Activated CD4-positive, alpha-beta T cell treated with anti-CD3 and anti-CD28 coated beads for 1 hour (primary cell): Measurements from ENCODE around the gene NBEAL2.

Source experiments
- DNase-seq: peaks from one replicate; pipeline ENCODE4 v3.0.0-alpha.2; 2020

NBEAL2 gene, protein sequence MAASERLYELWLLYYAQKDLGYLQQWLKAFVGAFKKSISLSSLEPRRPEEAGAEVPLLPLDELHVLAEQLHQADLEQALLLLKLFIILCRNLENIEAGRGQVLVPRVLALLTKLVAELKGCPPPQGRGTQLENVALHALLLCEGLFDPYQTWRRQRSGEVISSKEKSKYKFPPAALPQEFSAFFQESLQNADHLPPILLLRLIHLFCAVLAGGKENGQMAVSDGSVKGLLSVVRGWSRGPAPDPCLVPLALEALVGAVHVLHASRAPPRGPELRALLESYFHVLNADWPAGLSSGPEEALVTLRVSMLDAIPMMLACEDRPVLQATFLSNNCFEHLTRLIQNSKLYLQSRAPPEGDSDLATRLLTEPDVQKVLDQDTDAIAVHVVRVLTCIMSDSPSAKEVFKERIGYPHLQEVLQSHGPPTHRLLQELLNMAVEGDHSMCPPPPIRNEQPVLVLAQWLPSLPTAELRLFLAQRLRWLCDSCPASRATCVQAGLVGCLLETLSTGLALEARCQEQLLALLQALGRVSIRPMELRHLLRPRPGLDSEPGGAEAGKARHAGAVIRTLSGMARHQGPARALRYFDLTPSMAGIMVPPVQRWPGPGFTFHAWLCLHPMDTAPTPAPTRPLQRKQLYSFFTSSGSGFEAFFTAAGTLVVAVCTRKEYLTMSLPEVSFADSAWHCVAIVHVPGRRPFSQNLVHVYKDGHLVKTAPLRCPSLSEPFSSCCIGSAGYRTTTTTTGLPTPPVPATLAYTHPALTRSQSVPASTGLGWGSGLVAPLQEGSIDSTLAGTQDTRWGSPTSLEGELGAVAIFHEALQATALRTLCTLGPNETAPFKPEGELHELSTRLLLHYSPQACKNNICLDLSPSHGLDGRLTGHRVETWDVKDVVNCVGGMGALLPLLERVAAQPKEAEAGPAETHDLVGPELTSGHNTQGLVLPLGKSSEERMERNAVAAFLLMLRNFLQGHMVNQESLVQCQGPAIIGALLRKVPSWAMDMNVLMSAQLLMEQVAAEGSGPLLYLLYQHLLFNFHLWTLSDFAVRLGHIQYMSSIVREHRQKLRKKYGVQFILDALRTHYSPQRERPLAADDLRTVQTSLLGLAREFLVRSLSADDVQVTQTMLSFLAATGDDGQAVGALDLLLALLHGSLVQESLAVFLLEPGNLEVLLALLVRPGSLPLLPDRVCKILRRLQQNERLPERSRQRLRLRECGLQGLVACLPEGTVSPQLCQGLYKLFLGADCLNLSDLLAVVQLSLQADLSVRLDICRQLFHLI (N-terminal part only)

DNA sequence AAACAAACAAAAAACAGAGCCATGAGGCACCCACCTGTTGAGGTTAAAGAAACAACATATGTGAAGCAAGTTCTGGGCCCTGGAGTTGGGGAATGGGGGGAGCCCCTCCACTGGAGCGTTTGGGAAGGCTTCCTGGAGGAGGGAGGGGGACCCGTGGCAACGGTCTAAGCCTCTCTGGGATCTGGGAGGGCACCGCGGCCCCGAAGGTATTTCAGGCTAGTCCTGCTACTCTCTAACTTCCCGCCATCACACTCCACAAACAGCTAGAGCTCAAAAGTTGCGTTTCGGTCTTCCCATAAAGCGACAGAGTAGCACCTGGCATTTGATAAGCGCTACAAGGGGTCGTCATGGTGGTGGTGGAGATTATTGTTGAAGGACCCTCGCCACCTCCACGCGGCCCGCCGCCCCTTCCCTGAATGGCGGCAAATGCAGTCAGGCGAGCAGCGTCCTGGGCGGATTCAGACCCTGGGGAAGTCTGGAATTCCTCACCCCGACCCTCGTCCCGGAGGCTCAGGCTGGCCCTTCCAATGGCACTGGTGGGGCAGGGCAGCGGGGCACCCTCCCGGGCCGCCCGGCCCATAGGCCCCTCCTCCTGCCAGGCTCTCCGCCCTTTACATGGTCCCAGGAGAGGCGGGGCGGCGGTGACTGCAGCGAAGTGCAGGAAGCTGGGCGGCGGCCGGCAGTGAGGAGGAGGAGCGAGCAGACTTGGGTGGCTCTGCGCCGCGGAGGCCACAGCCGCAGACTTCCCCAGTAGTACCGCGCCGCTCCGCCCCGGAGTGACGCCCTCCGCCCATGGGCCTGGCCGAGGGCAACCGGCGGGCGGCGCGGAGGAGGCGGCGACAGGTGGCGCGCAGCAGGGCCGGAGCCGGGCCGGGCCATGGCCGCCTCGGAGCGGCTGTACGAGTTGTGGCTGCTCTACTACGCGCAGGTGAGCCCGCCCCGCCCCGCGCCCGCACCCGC lies at the start of gene NBEAL2:
TSS of gene NBEAL2 (plus strand) at position 682 of the 960 bp plus-strand sequence. CDS start at position 878, 196 bp downstream.
- peak; percentile 90 for DNase-seq

DNA sequence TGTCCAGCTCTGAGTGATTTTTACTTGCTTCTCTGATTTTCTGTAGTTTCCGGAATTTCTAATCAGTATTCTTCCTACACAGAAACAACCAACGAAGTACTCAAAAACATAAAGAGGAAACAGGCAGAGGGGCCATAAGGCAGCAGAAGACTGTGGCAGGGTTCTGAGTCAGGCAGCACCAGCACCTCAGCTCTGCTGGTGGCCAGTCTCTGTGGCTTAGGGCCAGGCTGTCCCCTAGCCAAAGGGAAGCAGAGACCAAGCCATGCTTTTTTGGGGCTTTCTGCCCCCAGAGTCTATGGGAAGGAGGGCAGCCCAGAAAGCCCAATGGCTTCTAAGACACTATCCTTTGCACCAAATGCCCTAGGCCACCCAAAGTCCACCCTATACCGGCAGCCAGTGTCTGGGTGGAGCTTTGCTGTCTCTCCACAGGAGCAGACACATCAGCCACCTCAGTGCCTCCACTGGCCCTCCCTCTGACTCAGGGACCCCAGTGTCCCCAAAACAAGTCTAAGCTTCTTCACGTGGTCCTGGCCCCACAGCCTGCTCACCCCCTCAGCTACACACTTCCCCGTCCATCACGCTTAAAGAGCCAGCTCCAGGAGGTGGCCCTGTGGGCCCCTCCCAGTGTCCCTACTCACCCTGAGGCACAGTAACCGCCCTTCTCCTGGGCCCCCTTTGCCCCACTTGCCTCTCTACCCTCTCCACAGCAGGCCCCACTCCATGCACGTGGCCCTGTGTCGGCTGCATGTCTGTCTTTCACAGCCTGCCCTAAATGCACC lies 49.1 kb upstream of the NBEAL2 start:
- no peak for DNase-seq

DNA sequence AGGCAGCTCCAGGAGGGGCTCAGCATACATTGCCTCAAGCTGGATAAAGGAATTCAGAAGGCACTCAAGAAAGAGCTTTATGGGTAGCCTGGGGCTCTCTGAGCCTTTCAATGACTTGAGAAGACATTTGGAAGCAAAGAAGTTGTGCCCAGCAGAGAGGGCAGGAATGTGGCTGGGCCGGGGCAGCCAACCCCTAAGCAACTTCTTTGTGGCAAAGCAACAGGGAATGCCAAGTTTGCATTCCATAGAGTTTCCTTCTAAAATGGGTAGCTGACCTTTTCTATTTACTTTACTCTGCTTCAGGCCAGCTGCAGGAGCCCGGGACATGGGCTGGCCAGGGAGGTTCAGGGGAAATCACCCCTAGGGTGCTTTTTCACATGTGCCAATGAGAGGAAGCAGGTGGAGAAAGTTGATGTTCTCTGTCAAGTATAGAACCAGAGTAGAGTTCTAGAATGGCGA lies 48.5 kb upstream of the NBEAL2 start:
- no peak for DNase-seq

DNA sequence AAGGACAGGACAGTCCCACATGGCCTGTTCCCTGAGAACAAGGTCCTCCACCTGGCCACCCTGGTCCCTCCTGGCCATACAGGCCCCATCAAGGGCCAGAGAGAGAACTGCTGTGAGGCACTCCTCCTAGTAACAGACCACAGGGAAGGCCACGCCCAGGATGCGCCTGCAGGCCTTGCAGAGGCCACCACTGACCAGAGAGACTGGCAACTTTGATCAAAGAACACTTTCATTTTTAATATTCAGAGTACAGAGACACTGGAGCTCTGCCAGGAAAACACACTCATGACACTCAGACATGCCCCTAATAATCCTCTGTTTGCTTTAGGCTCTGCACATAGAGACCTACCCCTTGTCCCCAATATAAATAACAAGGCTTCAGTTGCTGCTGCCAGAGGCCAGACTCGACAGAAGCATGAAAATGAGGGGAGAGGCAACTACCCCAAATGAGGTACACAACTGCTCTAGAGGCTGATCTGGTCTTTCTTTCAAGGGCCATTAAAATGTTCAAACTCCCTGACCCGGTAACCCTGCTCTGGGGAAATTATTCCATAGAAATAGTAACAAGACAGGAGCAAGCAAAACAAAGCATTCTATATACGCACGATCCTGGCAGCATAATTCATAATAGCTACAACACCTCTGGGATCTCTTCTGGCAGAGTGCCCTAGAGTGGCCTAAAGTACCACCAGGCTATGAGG lies 47.7 kb upstream of the NBEAL2 start:
- no peak for DNase-seq

DNA sequence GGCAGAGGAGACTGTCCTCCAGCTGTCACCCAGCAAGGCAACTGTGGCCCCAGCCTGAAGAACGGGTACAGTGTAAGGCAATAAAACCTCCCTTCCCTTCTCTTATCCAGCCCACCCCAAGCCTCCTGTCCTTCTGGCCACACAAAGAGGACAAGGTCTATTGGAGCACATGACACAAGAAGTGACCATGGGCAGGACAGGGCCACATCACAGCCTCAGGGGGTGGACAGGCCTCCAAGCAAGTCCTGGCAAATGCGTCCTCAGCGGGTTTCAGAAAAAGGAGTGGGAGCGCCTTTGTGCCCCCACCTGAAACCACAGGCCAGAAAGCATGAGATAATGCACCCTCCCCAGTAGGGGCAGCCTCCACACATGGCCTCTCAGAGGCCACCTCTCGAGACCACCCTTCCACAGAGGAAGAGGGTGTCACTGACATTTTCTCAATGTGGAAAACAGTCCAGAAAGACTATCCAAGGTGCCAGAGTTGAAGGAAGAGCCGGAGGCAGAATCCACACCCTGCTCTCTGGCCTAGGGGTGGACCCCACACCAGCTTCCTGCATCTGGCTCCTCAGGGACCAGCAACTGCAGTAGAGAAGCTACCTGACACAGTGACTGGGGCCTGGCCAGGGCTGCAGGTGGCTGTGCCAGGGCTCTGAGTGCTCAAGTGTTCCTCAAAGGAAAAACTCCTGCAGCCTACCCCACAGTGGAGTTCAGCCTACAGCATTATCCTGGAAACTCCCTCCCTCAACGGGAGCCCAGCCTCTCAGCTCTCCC lies 46.8 kb upstream of the NBEAL2 start:
- DNase-seq: no peak

DNA sequence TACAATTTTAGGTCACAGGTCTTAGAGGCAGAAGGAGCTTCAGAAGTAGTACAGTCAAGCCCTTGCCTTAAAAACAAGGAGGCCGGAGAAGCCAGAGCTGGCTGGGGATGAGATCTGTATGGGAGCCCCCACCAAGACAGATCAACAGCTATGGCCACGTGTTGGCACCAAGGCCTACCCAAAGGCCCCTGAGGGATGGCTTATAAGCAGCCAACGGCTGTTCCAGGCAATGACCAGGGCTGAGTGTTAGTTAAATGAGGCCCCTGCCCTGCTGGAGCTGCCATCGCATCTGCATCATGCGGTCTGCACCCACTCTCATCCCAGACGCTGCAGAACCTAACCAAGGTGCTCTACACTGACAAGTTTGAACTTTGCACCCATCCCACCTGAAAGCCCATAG lies 46.2 kb upstream of the NBEAL2 start:
- no peak for DNase-seq

DNA sequence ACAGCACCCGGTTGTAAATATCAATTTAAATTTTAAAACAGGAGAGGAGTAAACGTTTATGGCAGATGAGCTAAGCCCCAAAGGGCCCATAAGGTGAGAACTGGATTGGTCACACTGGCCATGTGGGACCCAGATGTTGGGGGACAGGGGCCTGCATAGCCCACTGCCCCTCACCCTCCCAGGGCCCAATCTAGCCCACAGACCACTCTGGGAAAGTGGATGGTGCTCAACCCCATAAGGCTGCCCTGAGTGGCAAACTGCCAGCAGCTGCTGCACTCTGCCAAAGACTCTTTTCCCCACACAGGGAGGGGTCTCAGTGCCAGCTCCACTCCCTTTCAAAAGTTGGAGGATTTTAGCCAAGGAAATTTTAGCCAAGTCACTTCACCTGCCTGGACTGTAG lies 45.4 kb upstream of the NBEAL2 start:
- DNase-seq: no peak

DNA sequence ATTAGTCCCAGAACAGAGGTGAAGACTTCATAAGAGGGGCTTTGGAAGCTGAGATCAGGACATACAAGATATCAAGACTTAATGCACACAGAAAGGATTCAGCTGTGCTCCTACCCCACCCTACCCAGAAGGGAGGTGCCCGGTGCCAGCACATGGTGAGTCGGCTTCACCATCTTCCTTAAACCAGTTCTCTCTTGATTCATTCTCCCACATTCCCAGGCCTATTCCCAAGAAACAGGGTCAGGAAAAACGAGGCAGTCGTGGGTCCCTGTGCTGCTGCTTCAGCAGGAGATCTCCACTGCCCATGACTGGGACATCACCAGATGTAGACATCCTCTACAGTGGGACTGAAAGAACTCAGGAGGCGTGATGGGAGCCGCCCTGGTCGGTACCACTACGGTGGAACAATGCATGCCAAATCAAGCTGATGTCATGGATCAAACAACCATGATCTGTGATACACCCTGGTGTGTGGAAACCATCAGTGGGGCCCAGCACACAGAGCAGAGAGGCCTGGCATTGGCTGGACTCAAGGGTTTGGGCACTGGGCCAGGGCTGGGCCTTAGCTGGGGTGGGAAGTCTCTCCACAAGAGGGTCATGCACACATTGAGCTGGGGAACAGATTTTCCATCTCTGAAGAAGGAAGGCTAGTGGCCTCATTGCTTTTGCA lies 44.8 kb upstream of the NBEAL2 start:
- no peak for DNase-seq

DNA sequence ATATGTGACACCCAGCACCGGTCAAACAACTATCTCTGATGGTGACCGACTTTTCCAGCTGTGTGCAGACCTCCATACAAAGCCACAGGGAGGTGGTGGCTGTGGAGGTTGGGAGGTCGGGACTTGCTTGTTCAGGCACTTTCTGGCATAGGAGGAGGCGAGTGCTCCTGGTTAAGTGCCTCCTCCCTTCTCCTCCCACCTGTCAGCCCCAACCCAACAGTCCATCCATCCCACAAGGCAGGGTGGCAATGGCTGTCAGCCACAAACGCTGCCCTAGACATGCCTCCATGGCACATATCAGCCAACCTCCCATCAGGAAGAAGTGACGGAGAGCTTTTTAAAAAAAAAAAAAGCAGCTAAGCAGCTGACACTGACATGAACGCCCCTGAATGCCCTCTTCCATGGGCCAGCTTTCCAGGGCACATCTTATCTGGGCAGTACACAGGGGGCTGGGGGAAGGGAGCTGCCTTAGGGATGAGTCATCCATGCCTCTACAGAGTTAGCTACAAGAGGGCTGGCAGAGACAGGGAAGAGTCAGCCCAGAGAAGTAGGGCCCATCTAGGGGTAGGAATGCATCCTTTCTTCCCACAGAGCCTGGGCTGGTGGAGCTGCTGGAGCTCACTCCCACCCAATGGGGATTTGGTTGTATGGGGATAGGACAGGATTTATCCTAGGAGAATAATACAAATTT lies 44.2 kb upstream of the NBEAL2 start:
- no peak for DNase-seq

DNA sequence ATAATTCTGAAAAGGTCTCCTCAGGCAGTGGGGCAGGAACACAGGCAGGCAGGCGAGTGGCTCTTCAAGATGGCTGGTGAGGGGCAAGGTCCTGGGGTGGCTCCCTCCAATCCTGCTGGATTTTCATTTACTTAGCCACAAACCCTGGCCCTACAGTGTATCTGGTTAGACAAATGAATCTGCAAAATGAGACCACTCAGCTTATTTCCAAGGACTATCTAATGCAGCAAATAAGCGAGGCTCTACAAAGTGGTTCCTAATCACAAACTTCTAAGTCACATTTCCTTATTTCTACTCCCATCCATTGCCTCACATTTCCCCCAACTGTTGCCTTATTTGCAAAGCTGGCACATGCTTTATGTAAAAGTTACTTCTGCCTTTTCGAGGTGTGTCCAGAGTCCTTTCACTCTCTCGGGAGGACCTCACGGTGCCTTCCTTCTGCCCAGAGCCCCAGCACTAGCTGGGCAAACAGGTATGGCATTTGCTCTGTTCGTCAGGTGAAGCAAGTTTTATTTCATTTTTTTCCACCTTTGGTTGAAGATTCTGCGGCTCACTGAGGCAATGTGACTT lies 43.4 kb upstream of the NBEAL2 start:
- no peak for DNase-seq

DNA sequence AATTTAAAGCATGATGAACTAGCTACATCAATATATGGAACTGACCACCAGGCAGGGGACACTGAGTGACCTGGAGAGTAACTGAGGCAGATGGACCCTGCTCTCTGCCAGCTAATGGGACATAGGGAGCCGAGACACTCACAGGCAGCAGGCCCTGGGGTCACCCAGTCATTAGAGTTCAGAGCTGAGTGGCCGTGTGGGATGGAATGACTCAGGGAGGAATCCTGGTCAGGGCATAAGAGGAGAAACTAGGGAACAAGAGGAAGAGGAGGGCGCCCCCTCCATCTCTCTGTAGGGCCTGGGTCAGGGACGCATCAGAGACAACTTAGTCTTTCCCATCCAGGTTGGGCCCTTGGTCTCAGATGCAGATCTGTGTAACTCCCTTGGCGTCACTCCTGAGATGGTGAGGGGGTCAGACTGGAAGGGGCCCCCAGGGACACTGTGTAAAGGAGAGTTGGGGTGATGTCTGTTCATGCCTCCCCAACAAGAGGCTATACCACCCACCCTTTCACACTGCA lies 42.7 kb upstream of the NBEAL2 start:
- no peak for DNase-seq

DNA sequence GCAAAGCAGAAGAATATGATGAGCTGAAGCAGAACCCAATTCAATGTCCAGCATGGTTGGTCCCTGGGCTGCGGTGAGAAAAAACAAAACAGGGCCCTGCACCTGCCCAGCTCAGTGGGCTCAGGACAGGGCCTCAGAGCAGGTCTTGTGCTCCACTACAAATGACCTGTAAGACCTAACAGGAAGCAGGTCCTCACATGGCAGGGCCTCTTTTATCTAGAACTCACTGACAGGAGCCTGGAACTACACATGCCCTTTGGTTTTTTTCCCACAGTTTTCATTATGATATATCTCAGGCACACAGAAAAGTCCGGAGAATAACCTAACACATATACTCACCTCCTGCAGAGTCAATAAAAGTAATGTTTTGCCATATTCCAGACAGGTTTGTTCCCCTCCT lies 41.3 kb upstream of the NBEAL2 start:
- DNase-seq: no peak

DNA sequence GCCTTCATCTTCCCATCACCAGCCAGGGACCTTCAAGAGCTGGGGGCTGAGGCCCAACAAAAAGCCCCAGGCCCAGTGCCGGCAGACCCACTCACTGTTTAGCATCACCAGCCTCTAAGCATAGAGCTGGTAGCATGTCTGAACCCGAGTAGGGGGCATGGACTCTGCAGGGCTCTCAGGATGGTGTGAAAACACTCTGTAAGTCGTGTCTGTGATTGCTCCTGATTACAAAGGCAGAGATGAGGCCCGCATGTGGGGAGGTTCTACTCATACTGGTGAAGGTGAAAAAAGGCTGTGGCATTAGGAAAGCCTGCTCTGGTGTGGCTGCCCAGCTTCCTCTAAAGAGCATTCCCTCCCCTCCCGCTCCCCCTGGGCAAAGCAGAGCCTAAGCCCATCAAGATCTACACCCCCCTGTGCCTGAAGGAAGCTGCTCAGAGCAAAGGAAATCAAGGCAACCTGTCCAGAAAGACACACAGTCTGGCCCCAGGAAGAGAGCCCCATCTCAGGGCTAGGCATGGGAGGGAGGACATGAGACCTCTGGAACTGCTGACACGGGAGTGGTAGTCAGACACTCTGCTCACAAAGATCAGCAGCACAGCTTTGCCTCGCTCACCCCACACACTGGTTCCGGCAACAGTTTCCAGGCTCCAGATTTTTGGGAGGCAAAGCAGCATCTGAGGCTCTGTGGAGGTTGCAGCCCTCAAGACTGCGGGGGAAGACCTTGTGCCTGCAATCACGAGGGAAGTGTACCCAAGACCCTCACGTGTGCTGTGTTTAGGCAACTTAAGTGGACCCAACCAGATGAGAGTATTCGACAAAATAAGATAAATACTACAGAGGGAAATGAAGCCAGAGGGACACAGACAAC lies 39.7 kb upstream of the NBEAL2 start:
- DNase-seq: no peak

DNA sequence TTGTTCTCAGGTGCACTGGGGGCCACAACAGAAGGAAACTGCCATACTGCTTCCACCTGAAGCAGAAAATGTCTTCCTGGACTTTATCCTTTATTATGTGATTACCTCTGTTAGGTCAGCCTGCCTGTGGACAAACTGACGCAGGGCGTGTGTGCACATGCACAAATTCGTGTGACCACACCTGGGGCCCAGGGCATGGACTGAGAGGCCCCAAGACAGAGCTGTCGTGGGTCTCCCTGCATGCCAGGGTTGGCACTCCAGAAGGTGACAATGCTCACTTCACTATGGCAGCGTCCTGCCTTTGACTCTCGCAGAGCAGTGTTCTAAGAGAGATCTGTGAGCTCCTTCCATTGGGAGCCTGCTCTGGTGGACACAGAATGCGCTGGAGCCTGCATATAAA lies 37.4 kb upstream of the NBEAL2 start:
- DNase-seq: no peak

DNA sequence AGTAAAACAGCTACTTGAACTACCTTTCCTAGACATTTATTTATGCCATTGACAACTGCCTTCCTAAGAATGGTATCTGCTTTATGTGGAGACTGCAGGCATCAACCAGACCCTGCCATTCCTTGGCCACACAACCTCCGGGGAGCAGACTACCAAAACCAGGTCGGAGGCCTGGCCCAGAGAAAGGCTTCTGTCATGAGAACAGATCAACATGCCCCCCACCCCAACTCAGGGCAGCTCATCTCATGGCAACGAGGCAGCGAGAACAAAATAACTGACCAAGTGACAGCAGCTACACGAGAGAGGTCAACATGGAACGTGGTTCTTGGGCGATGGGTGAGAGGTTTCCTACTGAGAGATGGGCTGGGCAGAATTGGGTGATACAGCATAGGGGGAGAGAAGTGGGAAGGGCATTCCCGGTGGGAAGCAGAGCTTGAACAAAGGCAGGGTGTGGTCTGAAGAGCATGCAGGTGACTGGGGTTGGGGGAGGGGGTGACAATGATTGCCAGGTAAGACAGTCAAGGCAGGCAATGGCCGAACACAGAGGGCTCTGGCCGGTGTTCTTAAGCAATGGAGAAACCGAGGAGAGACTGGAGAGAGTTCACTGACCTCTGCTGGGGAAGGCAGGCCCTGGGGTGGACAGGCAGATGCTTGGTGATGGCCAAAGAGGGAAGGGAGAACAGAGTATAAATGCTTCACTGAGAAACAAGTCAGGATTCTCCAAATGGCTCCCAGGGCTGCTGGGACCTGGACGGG lies 36.8 kb upstream of the NBEAL2 start:
- DNase-seq: no peak
